PC-3 (cell line): Measurements from ENCODE around the gene PREX1.

Source experiments
- EZH2 ChIP-seq: fragments of 300-600 bp; sonication (generic); IDR thresholded peaks from one replicate; pipeline ENCODE4 v1.6.1; 2017; ENCODE audit warnings: antibody characterized with exemption, mild to moderate bottlenecking, low read length; ENCODE audit not compliant: unreplicated experiment
- TF ChIP-seq, protein P1 (sequence below): fragments of 300-600 bp; sonication (generic); conservative IDR thresholded peaks from 2 replicates; pipeline ENCODE4 v1.5.1; 2017; ENCODE audit warnings: antibody characterized with exemption, low read depth, mild to moderate bottlenecking, low read length

DNA sequence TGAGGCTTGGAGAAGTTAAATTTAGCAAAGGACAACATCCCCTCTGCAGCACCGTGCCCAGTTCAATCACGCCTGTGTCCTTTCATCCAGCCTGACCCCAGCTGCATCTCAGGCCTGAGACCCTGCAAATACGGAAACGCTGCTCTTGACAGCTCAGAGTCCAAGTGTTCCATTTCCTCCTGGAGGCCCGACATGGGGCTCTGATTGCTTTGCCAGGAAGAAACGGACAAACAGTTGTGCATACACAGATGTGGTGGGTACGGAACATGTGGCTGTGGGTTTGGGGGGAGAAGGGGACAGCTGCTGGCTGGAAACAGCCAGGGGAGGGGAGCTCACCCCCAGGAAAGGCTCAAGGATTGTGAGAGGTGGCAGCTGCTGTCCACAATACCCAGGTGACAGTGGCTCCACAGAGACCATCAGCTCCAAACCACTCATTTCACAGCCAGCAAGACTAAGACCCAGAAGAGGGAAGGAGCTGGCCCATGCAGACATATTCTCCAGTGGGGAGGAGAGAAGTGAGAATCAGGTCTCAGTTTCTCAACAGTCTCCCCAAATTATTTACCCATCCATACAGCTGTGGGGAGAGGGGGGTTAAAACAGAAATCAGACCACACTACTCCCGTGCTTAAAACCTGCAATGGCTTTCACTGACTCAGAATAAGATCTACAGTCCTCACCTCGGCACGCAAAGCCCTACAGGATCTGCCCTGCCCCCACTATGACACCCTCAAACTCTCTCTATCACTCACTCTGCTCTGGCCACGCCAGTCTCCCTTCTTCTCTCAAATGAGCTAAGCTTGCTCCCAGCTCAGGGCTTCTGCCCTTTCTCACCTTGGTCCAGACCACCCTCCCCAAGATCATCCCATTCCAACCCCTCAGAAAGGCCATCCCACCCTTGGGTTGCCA lies 89.1 kb downstream of the PREX1 start:
- TF ChIP-seq, protein P1, sequence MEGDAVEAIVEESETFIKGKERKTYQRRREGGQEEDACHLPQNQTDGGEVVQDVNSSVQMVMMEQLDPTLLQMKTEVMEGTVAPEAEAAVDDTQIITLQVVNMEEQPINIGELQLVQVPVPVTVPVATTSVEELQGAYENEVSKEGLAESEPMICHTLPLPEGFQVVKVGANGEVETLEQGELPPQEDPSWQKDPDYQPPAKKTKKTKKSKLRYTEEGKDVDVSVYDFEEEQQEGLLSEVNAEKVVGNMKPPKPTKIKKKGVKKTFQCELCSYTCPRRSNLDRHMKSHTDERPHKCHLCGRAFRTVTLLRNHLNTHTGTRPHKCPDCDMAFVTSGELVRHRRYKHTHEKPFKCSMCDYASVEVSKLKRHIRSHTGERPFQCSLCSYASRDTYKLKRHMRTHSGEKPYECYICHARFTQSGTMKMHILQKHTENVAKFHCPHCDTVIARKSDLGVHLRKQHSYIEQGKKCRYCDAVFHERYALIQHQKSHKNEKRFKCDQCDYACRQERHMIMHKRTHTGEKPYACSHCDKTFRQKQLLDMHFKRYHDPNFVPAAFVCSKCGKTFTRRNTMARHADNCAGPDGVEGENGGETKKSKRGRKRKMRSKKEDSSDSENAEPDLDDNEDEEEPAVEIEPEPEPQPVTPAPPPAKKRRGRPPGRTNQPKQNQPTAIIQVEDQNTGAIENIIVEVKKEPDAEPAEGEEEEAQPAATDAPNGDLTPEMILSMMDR, result no peak
- TF ChIP-seq EZH2, result no peak
